HL-60 (cell line): ENCODE data around the gene NPR2.

ENCODE experiments used
- DNase-seq, 2 experiments: peaks; one replicate each; pipeline ENCODE4 v3.0.0-alpha.2; 2010 to 2020; ENCODE audit warnings: low read depth in 1 of 2, low spot score in 1 of 2
- H3K27ac ChIP-seq: fragments of 250-450 bp; sonication (Bioruptor Pico); replicated peaks from 2 replicates; pipeline ENCODE4 v1.5.1; 2020; ENCODE audit warnings: mild to moderate bottlenecking, moderate library complexity
- H3K27me3 ChIP-seq: fragments of 250-450 bp; sonication (Bioruptor Pico); 2 replicates; pipeline ENCODE4 v1.5.1; 2021; ENCODE audit warnings: mild to moderate bottlenecking, moderate library complexity; ENCODE audit not compliant: insufficient read depth, poor library complexity, severe bottlenecking
- H3K4me3 ChIP-seq: replicated peaks from 2 replicates; pipeline ENCODE4 v1.5.1; 2011; ENCODE audit warnings: mild to moderate bottlenecking, control low read depth, low read length; ENCODE audit not compliant: insufficient read depth
- GABPA ChIP-seq: IDR thresholded peaks from 2 replicates; pipeline ENCODE4 v1.6.1; 2012; ENCODE audit warnings: low read depth
- POLR2AphosphoS5 ChIP-seq: IDR thresholded peaks from 2 replicates; pipeline ENCODE4 v1.6.1; 2012; ENCODE audit warnings: low read depth
- SPI1 ChIP-seq: IDR thresholded peaks from 2 replicates; pipeline ENCODE4 v1.6.1; 2012; ENCODE audit warnings: low read depth, mild to moderate bottlenecking, borderline replicate concordance
- TF ChIP-seq, protein P1 (sequence below): IDR thresholded peaks from one replicate; pipeline ENCODE4 v1.5.1; 2011; ENCODE audit warnings: low read length, control low read depth, inconsistent platforms; ENCODE audit not compliant: insufficient read depth
- TF ChIP-seq, protein P2 (sequence below): IDR thresholded peaks from 2 replicates; pipeline ENCODE4 v1.6.1; 2012; ENCODE audit warnings: low read depth; ENCODE audit not compliant: insufficient replicate concordance

NPR2 gene

DNA sequence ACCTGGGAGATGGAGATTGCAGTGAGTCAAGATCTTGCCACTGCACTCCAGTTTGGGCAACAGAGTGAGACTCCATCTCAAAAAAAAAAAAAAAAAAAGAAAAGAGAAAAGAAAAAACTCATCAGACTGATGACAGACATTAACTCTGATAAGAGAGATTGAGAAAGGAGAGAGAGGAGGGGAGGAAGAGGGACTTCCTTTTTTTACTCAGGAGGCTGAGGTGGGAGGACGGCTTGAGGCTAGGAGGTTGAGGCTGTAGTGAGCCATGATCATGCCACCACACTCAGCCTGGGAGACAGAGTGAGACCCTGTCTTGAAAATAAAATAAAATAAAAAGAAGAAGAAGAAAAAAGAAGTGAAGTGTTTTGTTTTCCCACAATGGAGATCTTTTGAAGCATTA lies 27.6 kb upstream of the NPR2 start:
- TF ChIP-seq GABPA = no peak
- TF ChIP-seq SPI1 = peak; percentile 55; the same call in 1 of the 2 replicates
- no peak overlapping the region for H3K4me3 ChIP-seq
- no peaks in the 10 kb centered on the region for H3K27me3 ChIP-seq
- DNase-seq = no peak
- no peak overlapping the region for H3K27ac ChIP-seq

DNA sequence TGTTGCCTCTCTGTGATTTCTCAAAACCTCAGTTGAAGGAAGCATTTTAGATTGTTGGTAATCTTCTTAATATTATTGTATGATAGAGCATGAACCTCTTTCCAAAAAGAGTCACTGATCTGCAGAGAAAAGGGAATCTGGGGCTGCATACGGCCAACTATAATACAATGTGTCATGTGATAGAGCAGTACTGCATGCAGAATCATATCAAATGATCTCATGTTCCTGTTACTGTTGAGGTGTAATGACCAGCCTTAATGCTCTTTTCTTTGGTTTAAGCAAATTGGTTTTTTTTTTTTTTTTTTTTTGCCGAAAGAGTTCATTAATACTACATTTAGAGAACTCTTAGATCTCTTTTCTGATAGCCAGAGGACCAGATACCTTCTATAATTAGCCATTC lies 24.4 kb upstream of the NPR2 start:
- H3K27me3 ChIP-seq = no peaks in the 10 kb centered on the region
- no peak overlapping the region for H3K27ac ChIP-seq
- TF ChIP-seq GABPA (no peak), POLR2AphosphoS5 (no peak), SPI1 (no peak)
- TF ChIP-seq, protein P1, sequence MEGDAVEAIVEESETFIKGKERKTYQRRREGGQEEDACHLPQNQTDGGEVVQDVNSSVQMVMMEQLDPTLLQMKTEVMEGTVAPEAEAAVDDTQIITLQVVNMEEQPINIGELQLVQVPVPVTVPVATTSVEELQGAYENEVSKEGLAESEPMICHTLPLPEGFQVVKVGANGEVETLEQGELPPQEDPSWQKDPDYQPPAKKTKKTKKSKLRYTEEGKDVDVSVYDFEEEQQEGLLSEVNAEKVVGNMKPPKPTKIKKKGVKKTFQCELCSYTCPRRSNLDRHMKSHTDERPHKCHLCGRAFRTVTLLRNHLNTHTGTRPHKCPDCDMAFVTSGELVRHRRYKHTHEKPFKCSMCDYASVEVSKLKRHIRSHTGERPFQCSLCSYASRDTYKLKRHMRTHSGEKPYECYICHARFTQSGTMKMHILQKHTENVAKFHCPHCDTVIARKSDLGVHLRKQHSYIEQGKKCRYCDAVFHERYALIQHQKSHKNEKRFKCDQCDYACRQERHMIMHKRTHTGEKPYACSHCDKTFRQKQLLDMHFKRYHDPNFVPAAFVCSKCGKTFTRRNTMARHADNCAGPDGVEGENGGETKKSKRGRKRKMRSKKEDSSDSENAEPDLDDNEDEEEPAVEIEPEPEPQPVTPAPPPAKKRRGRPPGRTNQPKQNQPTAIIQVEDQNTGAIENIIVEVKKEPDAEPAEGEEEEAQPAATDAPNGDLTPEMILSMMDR = no peak
- TF ChIP-seq, protein P2, sequence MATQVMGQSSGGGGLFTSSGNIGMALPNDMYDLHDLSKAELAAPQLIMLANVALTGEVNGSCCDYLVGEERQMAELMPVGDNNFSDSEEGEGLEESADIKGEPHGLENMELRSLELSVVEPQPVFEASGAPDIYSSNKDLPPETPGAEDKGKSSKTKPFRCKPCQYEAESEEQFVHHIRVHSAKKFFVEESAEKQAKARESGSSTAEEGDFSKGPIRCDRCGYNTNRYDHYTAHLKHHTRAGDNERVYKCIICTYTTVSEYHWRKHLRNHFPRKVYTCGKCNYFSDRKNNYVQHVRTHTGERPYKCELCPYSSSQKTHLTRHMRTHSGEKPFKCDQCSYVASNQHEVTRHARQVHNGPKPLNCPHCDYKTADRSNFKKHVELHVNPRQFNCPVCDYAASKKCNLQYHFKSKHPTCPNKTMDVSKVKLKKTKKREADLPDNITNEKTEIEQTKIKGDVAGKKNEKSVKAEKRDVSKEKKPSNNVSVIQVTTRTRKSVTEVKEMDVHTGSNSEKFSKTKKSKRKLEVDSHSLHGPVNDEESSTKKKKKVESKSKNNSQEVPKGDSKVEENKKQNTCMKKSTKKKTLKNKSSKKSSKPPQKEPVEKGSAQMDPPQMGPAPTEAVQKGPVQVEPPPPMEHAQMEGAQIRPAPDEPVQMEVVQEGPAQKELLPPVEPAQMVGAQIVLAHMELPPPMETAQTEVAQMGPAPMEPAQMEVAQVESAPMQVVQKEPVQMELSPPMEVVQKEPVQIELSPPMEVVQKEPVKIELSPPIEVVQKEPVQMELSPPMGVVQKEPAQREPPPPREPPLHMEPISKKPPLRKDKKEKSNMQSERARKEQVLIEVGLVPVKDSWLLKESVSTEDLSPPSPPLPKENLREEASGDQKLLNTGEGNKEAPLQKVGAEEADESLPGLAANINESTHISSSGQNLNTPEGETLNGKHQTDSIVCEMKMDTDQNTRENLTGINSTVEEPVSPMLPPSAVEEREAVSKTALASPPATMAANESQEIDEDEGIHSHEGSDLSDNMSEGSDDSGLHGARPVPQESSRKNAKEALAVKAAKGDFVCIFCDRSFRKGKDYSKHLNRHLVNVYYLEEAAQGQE = no peak
- no peak for DNase-seq
- H3K4me3 ChIP-seq = no peak overlapping the region

DNA sequence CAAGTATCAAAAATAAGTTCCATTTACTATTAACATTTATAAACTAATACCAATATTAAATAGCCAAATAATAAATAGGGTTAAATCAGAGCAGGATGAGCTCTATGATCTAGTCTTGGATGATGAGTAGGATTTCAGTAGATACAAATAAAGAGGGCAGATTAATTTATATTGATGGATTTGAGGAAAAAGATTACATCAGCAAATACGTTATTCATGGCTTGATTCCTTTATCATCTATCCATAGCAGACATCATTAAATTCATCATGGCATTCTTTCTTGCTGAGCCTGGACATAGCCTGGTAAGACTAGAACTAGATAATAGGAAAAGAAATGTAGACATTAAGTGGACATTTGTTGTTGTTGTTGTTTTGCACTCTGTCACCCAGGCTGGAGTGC lies 23.9 kb upstream of the NPR2 start:
- Histone ChIP-seq H3K27ac (no peak overlapping the region), H3K27me3 (no peaks in the 10 kb centered on the region), H3K4me3 (no peak overlapping the region)
- TF ChIP-seq POLR2AphosphoS5 = no peak
- TF ChIP-seq SPI1 = no peak
- TF ChIP-seq, protein P1 = no peak
- TF ChIP-seq, protein P2 = no peak
- no peak for TF ChIP-seq GABPA
- no peak for DNase-seq

DNA sequence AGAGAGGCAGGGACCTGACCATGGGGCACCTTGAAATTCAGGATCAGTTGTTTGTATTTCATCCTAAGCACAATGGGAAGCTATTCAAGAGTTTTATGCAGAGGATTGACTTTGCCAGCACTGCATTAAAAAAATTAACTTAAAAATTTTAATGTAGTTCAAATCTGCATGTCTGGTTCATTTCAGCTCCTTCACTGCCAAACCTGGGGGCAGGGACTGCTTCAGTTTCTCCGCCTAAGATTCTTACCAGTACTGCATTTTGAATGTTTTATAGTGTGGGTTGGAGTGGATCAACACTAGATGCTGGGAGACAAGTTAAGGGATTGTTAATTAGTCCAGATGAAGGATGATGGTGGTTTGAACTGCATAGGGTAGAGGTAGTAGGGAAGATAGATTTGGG lies 21.6 kb upstream of the NPR2 start:
- TF ChIP-seq GABPA (no peak), POLR2AphosphoS5 (no peak), SPI1 (no peak)
- TF ChIP-seq, protein P2 = no peak
- TF ChIP-seq, protein P1 = no peak
- Histone ChIP-seq H3K27me3 (no peaks in the 10 kb centered on the region), H3K27ac (no peak overlapping the region), H3K4me3 (no peak overlapping the region)
- DNase-seq = no peak
